OCI-LY1 (cell line): ENCODE data around the gene WDR5.

ENCODE experiments used
- CTCF ChIP-seq: fragments of 200-600 bp; sonication (generic), shearing (Covaris generic); IDR thresholded peaks from 2 replicates; pipeline ENCODE4 v1.5.1; 2017; ENCODE audit warnings: mild to moderate bottlenecking, antibody characterized with exemption, low read length, moderate library complexity, mixed read lengths
- EZH2 ChIP-seq: fragments of 200-600 bp; sonication (generic), shearing (Covaris generic); IDR thresholded peaks from 2 replicates; pipeline ENCODE4 v1.8.0; 2017; ENCODE audit warnings: borderline replicate concordance, mixed run types, mild to moderate bottlenecking, antibody characterized with exemption, low read length, moderate library complexity, mixed read lengths

GRCh38 chr9:134149380-134149779 is 13.5 kb downstream of the WDR5 start:
- TF ChIP-seq CTCF, result no peak
- no peak for TF ChIP-seq EZH2
